Heart left ventricle (tissue), 16 donors: ENCODE data around the gene CD300LD. TPM values are rescaled to one million over a fixed set of nuclear protein-coding genes. Genes with fewer than 3 reads are reported as not detected.
A peak's percentile ranks its signal among the peaks of the same experiment; 100 is the strongest.

Experiments
- ATAC-seq, 4 donors: fragments of 200-7000 bp; cut with Tn5 transposase; one replicate each; pipeline ENCODE4 v1.9.1; 2020 to 2022; ENCODE audit warnings: moderate library complexity in 4 of 4, mild to moderate bottlenecking in 3 of 4, moderate number of reproducible peaks in 1 of 4
- DNase-seq, 5 donors: peaks; one replicate each; pipeline ENCODE4 v3.0.0-alpha.2; 2020
- H3K27ac ChIP-seq, 12 donors: fragments of 200-600 bp; sonication (generic) in 4 of 12; one replicate each; pipeline versions ENCODE4 v1.5.0 to v1.8.0; 2016 to 2022; ENCODE audit warnings: mild to moderate bottlenecking in 2 of 12
- H3K27me3 ChIP-seq, 9 donors: fragments of 200-600 bp; sonication (generic) in 2 of 9; one replicate each; pipeline versions ENCODE4 v1.5.1 to v1.8.0; 2016 to 2022; ENCODE audit warnings: mild to moderate bottlenecking in 3 of 9
- H3K36me3 ChIP-seq, 9 donors: fragments of 200-600 bp; sonication (generic) in 2 of 9; one replicate each; pipeline versions ENCODE4 v1.5.0 to v1.8.0; 2018 to 2022; ENCODE audit warnings: mild to moderate bottlenecking in 2 of 9
- H3K4me1 ChIP-seq, 12 donors: fragments of 200-600 bp; sonication (generic) in 4 of 12; one replicate each; pipeline versions ENCODE4 v1.5.0 to v1.8.0; 2016 to 2022; ENCODE audit warnings: mild to moderate bottlenecking in 3 of 12
- H3K4me3 ChIP-seq, 12 donors: fragments of 200-600 bp; sonication (generic) in 4 of 12; one replicate each; pipeline versions ENCODE4 v1.5.0 to v1.8.0; 2017 to 2022; ENCODE audit warnings: mild to moderate bottlenecking in 9 of 12, moderate library complexity in 4 of 12
- H3K9me3 ChIP-seq, 12 donors: fragments of 200-600 bp; sonication (generic) in 4 of 12; one replicate each; pipeline versions ENCODE4 v1.5.0 to v1.8.0; 2016 to 2022; ENCODE audit warnings: mild to moderate bottlenecking in 1 of 12
- CTCF ChIP-seq, 12 donors: fragments of 200-600 bp; sonication (generic) in 4 of 12; IDR thresholded peaks; one replicate each; pipeline versions ENCODE4 v1.5.0 to v1.8.0; 2018 to 2022; ENCODE audit warnings: antibody characterized with exemption in 12 of 12, mild to moderate bottlenecking in 5 of 12
- POLR2A ChIP-seq, 2 donors: fragments of 450-650 bp; IDR thresholded peaks; one replicate each; pipeline ENCODE4 v1.6.1; 2017; ENCODE audit warnings: antibody characterized with exemption in 2 of 2, mild to moderate bottlenecking in 2 of 2, moderate library complexity in 2 of 2
- WGBS, 4 donors: extraction: QIAGEN DNeasy Blood & Tissue Kit in 2 of 4; methylation state at CpG; one replicate each; pipeline versions ENCODE4 v1.1.5 to v1.1.7; 2013 to 2018; 5-methylcytosine and 5-hydroxymethylcytosine counted together
- intact Hi-C, 10 donors: fragments of 100-400 bp; cut with DNase I; formaldehyde crosslinking; loops; one replicate each; pipeline versions ENCODE4 v1.11.1 to v1.14.2; 2022
- polyA plus RNA-seq, 2 donors: library from polyadenylated mRNA; stranded (reverse); fragments of 200-250 nt; gene quantifications; one replicate each; pipeline ENCODE4 v1.2.3, GENCODE V29; 2013
- total RNA-seq, 9 donors: library from RNA; depleted of rRNA in 2 of 9; stranded (reverse); fragments of >200 nt in 2 of 9; fragmentation: NEBNext Ultra II Directional in 3 of 9; extraction: Animal tissue kit (Norgen Biotek cat#: 25700) in 3 of 9; gene quantifications; one replicate each; pipeline versions ENCODE4 v1.1.0 to v1.2.4, GENCODE V29; 2016 to 2023
- donor health status: ischemic (EF 13 %, LVEDD 7.1; RV severe dilation, severe dysfunction).
- donor health status: healthy with polysubstance abuse.
- donor health status: DM: no; HTN: yes; CAD: no.
- donor health status: DM: no; HTN: no; CAD: no.
- donor health status: ischemic (EF 25% LVEDD 6.9; RV normal size, moderate dysfunction).
- donor health status: ischemic (EF 25% LVEDD 5.7; RV mildly dilated, moderate dysfunction).
- donor health status: healthy.
- donor health status: DM: yes; HTN: yes; CAD: no.
- donor health status: ischemic (EF 35%, LVEDD 5.7; RV mildly dilated, moderate dysfunction).
- donor health status: nonischemic (EF 11% LVEDD 7.7; RV severe dilation, severe dysfunction).
- donor health status: DM: yes; HTN: yes; CAD: no.
- donor health status: PGD.
- donor health status: ischemic (EF 29% LVEDD 5.4; RV normal size, mild dysfunction).
- donor health status: nonischemic (EF 23%, LVEDD 6.1; RV moderate dilation, normal function).

Gene CD300LD
- total and polyA plus RNA-seq, 11 donors, result not detected

DNA sequence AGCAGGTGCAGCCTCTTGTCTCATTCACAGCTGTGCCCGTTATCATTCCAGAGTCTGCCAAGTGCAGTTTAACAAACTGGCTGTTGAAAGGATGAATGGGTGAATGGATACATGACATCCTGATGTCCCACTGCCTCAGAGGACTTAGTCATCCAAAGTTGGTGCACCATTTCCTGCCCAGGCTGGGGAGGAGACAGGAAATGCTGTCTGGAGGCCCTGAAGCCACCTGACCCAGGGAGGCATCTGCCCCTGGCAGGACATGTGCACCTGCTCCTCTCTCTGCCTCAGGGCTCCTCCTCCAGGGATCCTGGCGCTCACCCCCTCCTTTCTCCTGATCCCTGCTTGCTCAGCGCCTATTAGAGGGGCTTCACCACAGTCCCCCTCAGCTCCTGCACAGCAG, 44.3 kb downstream of the CD300LD start:
- no peak overlapping the region for H3K27ac ChIP-seq
- no peak overlapping the region for H3K4me3 ChIP-seq
- WGBS, 4 donors, result 58 to 78% (median 75%) methylated on average over 3 of the region's 3 CpGs
- DNase-seq (no peak), ATAC-seq (no peak)
- intact Hi-C loops, result no loop called here
- H3K9me3 ChIP-seq, result no peaks in the 10 kb centered on the region
- H3K4me1 ChIP-seq, result peaks cover 0 to 7% (median 0%) of the 10 kb centered on the region in 12 donors
- TF ChIP-seq POLR2A (IDR thresholded peaks at IDR 0.05) (no peak), CTCF (IDR thresholded peaks at IDR 0.05) (no peak)
- H3K36me3 ChIP-seq, result no peaks in the 10 kb centered on the region
- peaks cover 0 to 22% (median 0%) of the 10 kb centered on the region in 9 donors for H3K27me3 ChIP-seq

- no peaks in the 10 kb centered on the region for H3K36me3 ChIP-seq
- H3K4me1 ChIP-seq, result peaks cover 0 to 7% (median 0%) of the 10 kb centered on the region in 12 donors
- H3K4me3 ChIP-seq, result no peak overlapping the region
- TF ChIP-seq POLR2A (IDR thresholded peaks at IDR 0.05) (no peak), CTCF (IDR thresholded peaks at IDR 0.05) (no peak)
- 83 to 91% (median 85%) methylated on average over 6 to 7 of the region's 7 CpGs for WGBS, 4 donors
- ATAC-seq (no peak), DNase-seq (no peak)
- peaks cover 0 to 22% (median 0%) of the 10 kb centered on the region in 9 donors for H3K27me3 ChIP-seq
- intact Hi-C loops, result no loop called here
- no peak overlapping the region for H3K27ac ChIP-seq
- no peaks in the 10 kb centered on the region for H3K9me3 ChIP-seq
These were observed 44.8 kb downstream of the CD300LD start for GRCh38 chr17:74547264-74547663.

GRCh38 chr17:74546586-74546985, 45.5 kb downstream of the CD300LD start:
- no peak overlapping the region for H3K4me3 ChIP-seq
- intact Hi-C loops, result no loop called here
- DNase-seq (no peak), ATAC-seq (no peak)
- WGBS, 4 donors, result 81 to 88% (median 86%) methylated on average over 5 to 7 of the region's 7 CpGs
- H3K27me3 ChIP-seq, result peaks cover 0 to 22% (median 0%) of the 10 kb centered on the region in 9 donors
- TF ChIP-seq CTCF (IDR thresholded peaks at IDR 0.05), result no peak
- TF ChIP-seq POLR2A (IDR thresholded peaks at IDR 0.05), result no peak
- H3K9me3 ChIP-seq, result no peaks in the 10 kb centered on the region
- peak overlapping the region in 1 of 12 donors; percentile 85 for H3K27ac ChIP-seq
- peaks cover 0 to 7% (median 0%) of the 10 kb centered on the region in 12 donors for H3K4me1 ChIP-seq
- no peaks in the 10 kb centered on the region for H3K36me3 ChIP-seq

DNA sequence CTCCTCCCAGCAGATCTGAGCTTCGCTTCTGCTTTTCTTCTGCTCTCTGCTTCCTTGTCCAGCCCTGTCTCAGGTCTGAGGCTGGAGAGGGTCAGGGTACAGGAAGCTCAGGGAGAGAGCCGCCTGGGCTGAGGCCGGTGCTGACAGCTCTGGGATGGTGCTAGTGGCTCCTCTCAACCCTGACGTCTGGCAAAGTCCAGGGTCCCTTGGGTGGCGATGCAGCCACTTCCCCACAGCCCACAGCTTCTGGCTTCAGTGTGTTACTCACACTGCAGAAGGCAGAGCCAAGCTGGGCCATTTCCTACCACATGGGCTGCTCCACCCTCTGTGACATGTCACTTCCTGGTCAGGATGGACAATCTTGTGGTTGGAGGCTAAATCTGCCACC, 46.2 kb downstream of the CD300LD start, which contains the start of gene CD300C:
CD300C (minus strand) TSS at position 273 of the 388 bp plus-strand sequence. CDS start 333 bp downstream, outside the sequence.
- peaks cover 0 to 20% (median 0%) of the 10 kb centered on the region in 9 donors for H3K27me3 ChIP-seq
- TF ChIP-seq CTCF (IDR thresholded peaks at IDR 0.05) (no peak), POLR2A (IDR thresholded peaks at IDR 0.05) (no peak)
- H3K36me3 ChIP-seq, result no peaks in the 10 kb centered on the region
- ATAC-seq (peak in 3 of 4 donors; percentile 55 to 61 (median 59)), DNase-seq (peak in 3 of 5 donors; percentile 36 to 53 (median 41))
- intact Hi-C loops, result no loop called here
- no peaks in the 10 kb centered on the region for H3K9me3 ChIP-seq
- H3K4me1 ChIP-seq, result peaks cover 0 to 7% (median 0%) of the 10 kb centered on the region in 12 donors
- peak within 1 kb of the TSS in 1 of 12 donors; percentile 85 for H3K27ac ChIP-seq
- 37 to 63% (median 54%) methylated on average over 1 to 5 of the region's 5 CpGs for WGBS, 4 donors
- peak within 1 kb of the TSS in 6 of 12 donors; percentile 12 to 49 (median 18) for H3K4me3 ChIP-seq
